Activated T-helper 1 cell treated with Interleukin-2 at 50 U/mL for 16 hours (primary cell): ENCODE results near the gene MR1.

ENCODE experiments used
- DNase-seq: peaks from one replicate; pipeline ENCODE4 v3.0.0-alpha.2; 2020; ENCODE audit warnings: low read depth

The MR1 gene

GRCh38 chr1:181091309-181092040 is 57.7 kb downstream of the MR1 start:
- no peak for DNase-seq

- no peak for DNase-seq
These were observed 58.3 kb downstream of the MR1 start for GRCh38 chr1:181092056-181092455.

GRCh38 chr1:181092883-181093458 is 59.2 kb downstream of the MR1 start:
- DNase-seq, result no peak

GRCh38 chr1:181094416-181095212 is 60.8 kb downstream of the MR1 start:
- DNase-seq, result no peak

GRCh38 chr1:181095260-181095659 is 61.5 kb downstream of the MR1 start:
- DNase-seq, result no peak

- no peak for DNase-seq
These were observed 62.0 kb downstream of the MR1 start for GRCh38 chr1:181095763-181096184.

- no peak for DNase-seq
These were observed 63.5 kb downstream of the MR1 start for GRCh38 chr1:181097242-181097641.

GRCh38 chr1:181099152-181100014 is 65.6 kb downstream of the MR1 start:
- DNase-seq, result no peak

- DNase-seq, result no peak
These were observed 66.5 kb downstream of the MR1 start for GRCh38 chr1:181100015-181100905.

- no peak for DNase-seq
These were observed 67.2 kb downstream of the MR1 start for GRCh38 chr1:181100934-181101333.

GRCh38 chr1:181101581-181102226 is 67.9 kb downstream of the MR1 start:
- DNase-seq, result no peak

- DNase-seq, result no peak
These were observed 69.1 kb downstream of the MR1 start for GRCh38 chr1:181102841-181103240.

GRCh38 chr1:181103399-181103798 is 69.6 kb downstream of the MR1 start:
- DNase-seq, result no peak

- DNase-seq, result no peak
These were observed 70.4 kb downstream of the MR1 start for GRCh38 chr1:181104042-181104789.

- DNase-seq, result peak; percentile 29
These were observed 71.0 kb downstream of the MR1 start for GRCh38 chr1:181104790-181105133.

GRCh38 chr1:181105134-181106021 is 71.6 kb downstream of the MR1 start:
- DNase-seq, result peak; percentile 93

- DNase-seq, result no peak
These were observed 72.2 kb downstream of the MR1 start for GRCh38 chr1:181106022-181106312.

GRCh38 chr1:181106479-181106878 is 72.7 kb downstream of the MR1 start:
- DNase-seq, result no peak

- DNase-seq, result no peak
These were observed 73.9 kb downstream of the MR1 start for GRCh38 chr1:181107711-181108110.
